HG03135 (cell line): ENCODE data around the gene PACRG.

Source experiments
- ATAC-seq: cut with Tn5 transposase; IDR thresholded peaks from one replicate; pipeline ENCODE4 v1.9.1; 2021; ENCODE audit warnings: mild to moderate bottlenecking, moderate library complexity; ENCODE audit not compliant: unreplicated experiment

Gene PACRG

GRCh38 chr6:163323705-163324104 lies 595.9 kb downstream of the PACRG start:
- ATAC-seq: no peak

GRCh38 chr6:163324326-163324687 lies 596.5 kb downstream of the PACRG start:
- ATAC-seq: no peak

GRCh38 chr6:163324688-163325389 lies 597.1 kb downstream of the PACRG start:
- no peak for ATAC-seq

GRCh38 chr6:163325390-163325784 lies 597.6 kb downstream of the PACRG start:
- ATAC-seq: no peak

GRCh38 chr6:163327165-163327880 lies 599.5 kb downstream of the PACRG start:
- ATAC-seq: no peak

- ATAC-seq: no peak
Observed at GRCh38 chr6:163327921-163328320, 600.1 kb downstream of the PACRG start.

GRCh38 chr6:163328411-163328810 lies 600.6 kb downstream of the PACRG start:
- no peak for ATAC-seq

- ATAC-seq: no peak
Observed at GRCh38 chr6:163329991-163330390, 602.2 kb downstream of the PACRG start.

GRCh38 chr6:163331245-163331644 lies 603.5 kb downstream of the PACRG start:
- no peak for ATAC-seq

- ATAC-seq: no peak
Observed at GRCh38 chr6:163332575-163332974, 604.8 kb downstream of the PACRG start.

- ATAC-seq: no peak
Observed at GRCh38 chr6:163333038-163333437, 605.3 kb downstream of the PACRG start.

GRCh38 chr6:163333701-163334663 lies 606.2 kb downstream of the PACRG start:
- no peak for ATAC-seq

- ATAC-seq: no peak
Observed at GRCh38 chr6:163335056-163335455, 607.3 kb downstream of the PACRG start.

GRCh38 chr6:163335671-163336545 lies 608.1 kb downstream of the PACRG start:
- ATAC-seq: no peak

GRCh38 chr6:163336961-163337360 lies 609.2 kb downstream of the PACRG start:
- ATAC-seq: no peak

GRCh38 chr6:163337958-163338357 lies 610.2 kb downstream of the PACRG start:
- no peak for ATAC-seq

- ATAC-seq: no peak
Observed at GRCh38 chr6:163338671-163339405, 611.1 kb downstream of the PACRG start.

GRCh38 chr6:163339466-163339865 lies 611.7 kb downstream of the PACRG start:
- ATAC-seq: no peak

GRCh38 chr6:163340201-163340887 lies 612.6 kb downstream of the PACRG start:
- ATAC-seq: no peak
